SK-MEL-5 (cell line): ENCODE data around the gene UBE2R2. TPM values are rescaled to one million over a fixed set of nuclear protein-coding genes. Genes with fewer than 3 reads are reported as not detected.
"Not testable (repeated sequence)": the region's sequence is repeated elsewhere in the genome, so short reads cannot be mapped to it uniquely, and the experiment has no call there.

Experiments
- DNase-seq: peaks from one replicate; pipeline ENCODE4 v3.0.0-alpha.2; 2016; ENCODE audit warnings: low read depth, low spot score
- in situ Hi-C: cut with HindIII; loops from 2 replicates; pipeline ENCODE4 v1.10.0; 2016; ENCODE audit warnings: low sequenced_read_pairs, high pct_unique_total_duplicates, low pct_unique_long_range_greater_than_20kb
- total RNA-seq: library from RNA; depleted of rRNA; stranded (reverse); fragments of >200 nt; shearing (Covaris generic); gene quantifications from 2 replicates; pipeline ENCODE4 v1.2.3, GENCODE V29; 2014

Gene UBE2R2
- total RNA-seq, 1 experiment from 2014 or later: 12.5 TPM

GRCh38 chr9:33860200-33860871 lies 43.4 kb downstream of the UBE2R2 start:
- in situ Hi-C loops: no loop called here
- DNase-seq: no peak

GRCh38 chr9:33861917-33862453 lies 45.0 kb downstream of the UBE2R2 start:
- in situ Hi-C loops: no loop called here
- DNase-seq: no peak

GRCh38 chr9:33863027-33863426 lies 46.1 kb downstream of the UBE2R2 start:
- in situ Hi-C loops, DNase-seq: not testable (repeated sequence)

- in situ Hi-C loops: no loop called here
Observed at GRCh38 chr9:33867747-33868439, 50.9 kb downstream of the UBE2R2 start.

GRCh38 chr9:33868440-33868973 lies 51.5 kb downstream of the UBE2R2 start:
- in situ Hi-C loops: no loop called here
- no peak for DNase-seq

More at GRCh38 chr9:33867747-33868439, 50.9 kb downstream of the UBE2R2 start:
- DNase-seq: no peak

GRCh38 chr9:33869243-33869642 lies 52.3 kb downstream of the UBE2R2 start:
- in situ Hi-C loops, DNase-seq: not testable (repeated sequence)

GRCh38 chr9:33877727-33878489 lies 60.9 kb downstream of the UBE2R2 start:
- in situ Hi-C loops: no loop called here
- DNase-seq: no peak

GRCh38 chr9:33878691-33879366 lies 61.9 kb downstream of the UBE2R2 start:
- DNase-seq: no peak
- in situ Hi-C loops: no loop called here

- in situ Hi-C loops: no loop called here
- DNase-seq: no peak
Observed at GRCh38 chr9:33880211-33881089, 63.5 kb downstream of the UBE2R2 start.

GRCh38 chr9:33881635-33882034 lies 64.7 kb downstream of the UBE2R2 start:
- in situ Hi-C loops: no loop called here
- no peak for DNase-seq

- in situ Hi-C loops: no loop called here
- DNase-seq: no peak
Observed at GRCh38 chr9:33884856-33885701, 68.1 kb downstream of the UBE2R2 start.

GRCh38 chr9:33885948-33886347 lies 69.0 kb downstream of the UBE2R2 start:
- in situ Hi-C loops: no loop called here
- DNase-seq: no peak

- in situ Hi-C loops: no loop called here
Observed at GRCh38 chr9:33893861-33894260, 76.9 kb downstream of the UBE2R2 start.

GRCh38 chr9:33894316-33894715 lies 77.4 kb downstream of the UBE2R2 start:
- in situ Hi-C loops: no loop called here
- no peak for DNase-seq

More at GRCh38 chr9:33893861-33894260, 76.9 kb downstream of the UBE2R2 start:
- DNase-seq: no peak

- in situ Hi-C loops: no loop called here
- no peak for DNase-seq
Observed at GRCh38 chr9:33903157-33903780, 86.3 kb downstream of the UBE2R2 start.
